Caki2 (cell line): ENCODE results near the gene GNB2. TPM values are rescaled to one million over a fixed set of nuclear protein-coding genes. Genes with fewer than 3 reads are reported as not detected.
"Not testable (repeated sequence)": the region's sequence is repeated elsewhere in the genome, so short reads cannot be mapped to it uniquely, and the experiment has no call there.

Experiments used
- DNase-seq: peaks from one replicate; pipeline ENCODE4 v3.0.0-alpha.2; 2015; ENCODE audit warnings: low read depth
- in situ Hi-C: cut with HindIII; loops from 2 replicates; pipeline ENCODE4 v1.10.0; 2016; ENCODE audit warnings: low sequenced_read_pairs, low pct_unique_long_range_greater_than_20kb, mixed read lengths
- total RNA-seq: library from RNA; depleted of rRNA; stranded (reverse); fragments of >200 nt; shearing (Covaris generic); gene quantifications from 2 replicates; pipeline ENCODE4 v1.2.3, GENCODE V29; 2014; ENCODE audit warnings: low replicate concordance

Gene GNB2
- total RNA-seq, 1 experiment from 2014 or later = 179 TPM

- in situ Hi-C loops = no loop called here
- DNase-seq = peak; percentile 47
Observed at GRCh38 chr7:100655908-100656674, 17.4 kb upstream of the GNB2 start, which contains the start of gene ACTL6B. ACTL6B (minus strand) TSS chr7:100656448; CDS start chr7:100656354, 94 bp downstream.

DNA sequence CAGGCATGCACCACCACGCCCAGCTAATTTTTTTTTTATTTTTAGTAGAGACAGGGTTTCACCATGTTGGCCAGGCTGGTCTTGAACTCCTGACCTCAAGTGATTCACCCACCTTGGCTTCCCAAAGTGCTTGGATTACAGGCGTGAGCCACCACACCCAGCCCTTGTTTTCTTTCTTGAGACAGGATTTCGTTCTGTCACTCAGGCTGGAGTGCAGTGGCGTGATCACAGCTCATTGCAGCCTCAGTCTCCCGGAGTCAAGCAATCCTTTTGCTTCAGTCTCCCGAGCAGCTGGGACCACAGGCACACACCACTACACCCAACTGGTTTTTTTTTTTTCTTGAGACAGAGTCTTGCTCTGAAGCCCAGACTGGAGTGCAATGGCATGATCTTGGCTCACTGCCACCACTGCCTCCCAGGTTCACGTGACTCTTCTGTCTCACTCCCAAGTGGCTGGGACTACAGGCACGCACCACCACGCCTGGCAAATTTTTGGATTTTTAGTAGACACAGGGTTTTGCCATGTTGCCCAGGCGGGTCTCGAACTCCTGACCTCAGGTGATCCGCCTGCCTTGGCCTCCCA, 11.3 kb upstream of the GNB2 start:
- in situ Hi-C loops, DNase-seq: not testable (repeated sequence)

DNA sequence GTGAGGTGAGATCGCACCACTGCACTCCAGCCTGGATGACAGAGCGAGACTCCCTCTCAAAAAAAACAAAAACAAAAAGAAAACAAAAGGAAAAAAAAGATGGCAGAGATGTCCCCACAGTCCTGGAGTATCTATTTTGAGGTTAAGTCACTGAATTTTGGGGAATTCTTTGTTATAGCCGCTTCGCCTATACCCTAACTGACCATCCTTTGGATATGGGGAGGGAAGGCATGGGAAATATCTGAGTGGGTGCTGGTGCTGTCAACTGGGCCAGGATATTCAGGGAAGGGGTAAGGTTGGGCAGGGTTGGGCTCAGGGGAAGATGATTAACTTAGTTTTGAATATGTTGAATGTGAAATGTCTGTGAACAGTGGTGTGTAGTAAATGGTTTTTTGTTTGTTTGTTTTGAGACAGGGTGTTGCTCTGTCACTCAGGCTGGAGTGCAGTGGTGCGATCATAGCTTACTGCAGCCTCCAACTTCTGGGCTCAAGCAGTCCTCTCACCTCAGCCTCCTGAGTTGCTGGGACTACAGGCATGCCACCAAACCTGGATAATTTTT, 8.3 kb upstream of the GNB2 start:
- in situ Hi-C loops = no loop called here
- DNase-seq = no peak

GRCh38 chr7:100667331-100668068, 6.0 kb upstream of the GNB2 start:
- no peak for DNase-seq
- in situ Hi-C loops = no loop called here

DNA sequence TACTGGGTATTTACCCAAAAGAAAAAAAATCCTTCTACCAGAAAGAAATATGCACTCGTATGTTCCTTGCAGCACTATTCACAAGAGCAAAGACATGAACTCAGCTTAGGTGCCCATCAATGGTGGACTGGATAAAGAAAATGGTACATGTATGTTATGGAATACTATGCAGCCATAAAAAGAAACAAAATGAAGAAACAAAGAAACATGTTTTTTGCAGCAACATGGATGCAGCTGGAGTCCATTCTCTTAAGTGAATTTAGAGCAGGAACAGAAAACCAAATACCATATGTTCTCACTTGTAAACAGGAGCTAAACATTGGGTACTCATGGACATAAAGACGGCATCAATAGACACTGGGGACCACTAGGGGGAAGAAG, 5.5 kb upstream of the GNB2 start:
- in situ Hi-C loops = no loop called here

GRCh38 chr7:100669106-100669505, 4.4 kb upstream of the GNB2 start:
- in situ Hi-C loops, DNase-seq: not testable (repeated sequence)

More for the DNA sequence above, 5.5 kb upstream of the GNB2 start:
- DNase-seq = no peak

DNA sequence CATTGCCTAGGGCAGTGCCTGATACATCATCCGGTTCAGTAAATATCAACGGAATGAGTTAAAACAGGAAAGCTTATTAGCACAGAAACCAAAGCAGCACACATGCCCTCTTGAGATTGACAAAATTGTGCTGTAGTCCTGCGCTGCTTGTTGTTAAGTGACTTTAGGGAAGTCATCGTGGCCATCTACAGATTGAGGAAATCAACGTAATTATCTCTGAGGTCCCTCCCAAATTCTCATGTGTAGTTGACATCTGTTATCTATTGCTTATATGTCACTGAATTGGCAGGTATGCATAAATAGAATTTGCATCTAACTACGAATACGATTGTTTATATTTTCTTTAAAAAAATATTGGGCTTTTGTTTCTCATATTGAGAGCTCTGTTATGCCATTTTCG, 3.5 kb upstream of the GNB2 start:
- no peak for DNase-seq
- in situ Hi-C loops = no loop called here

GRCh38 chr7:100671353-100672327, 1.9 kb upstream of the GNB2 start:
- in situ Hi-C loops = no loop called here

GRCh38 chr7:100673942-100674410, 436 bp downstream of the GNB2 start:
- no peak for DNase-seq
- in situ Hi-C loops = no loop called here

More at GRCh38 chr7:100671353-100672327, 1.9 kb upstream of the GNB2 start:
- no peak for DNase-seq

GRCh38 chr7:100674411-100675104, 1.0 kb downstream of the GNB2 start:
- DNase-seq = no peak
- in situ Hi-C loops = no loop called here

- in situ Hi-C loops = no loop called here
- DNase-seq = no peak
Observed at GRCh38 chr7:100675105-100675451, 1.5 kb downstream of the GNB2 start.

DNA sequence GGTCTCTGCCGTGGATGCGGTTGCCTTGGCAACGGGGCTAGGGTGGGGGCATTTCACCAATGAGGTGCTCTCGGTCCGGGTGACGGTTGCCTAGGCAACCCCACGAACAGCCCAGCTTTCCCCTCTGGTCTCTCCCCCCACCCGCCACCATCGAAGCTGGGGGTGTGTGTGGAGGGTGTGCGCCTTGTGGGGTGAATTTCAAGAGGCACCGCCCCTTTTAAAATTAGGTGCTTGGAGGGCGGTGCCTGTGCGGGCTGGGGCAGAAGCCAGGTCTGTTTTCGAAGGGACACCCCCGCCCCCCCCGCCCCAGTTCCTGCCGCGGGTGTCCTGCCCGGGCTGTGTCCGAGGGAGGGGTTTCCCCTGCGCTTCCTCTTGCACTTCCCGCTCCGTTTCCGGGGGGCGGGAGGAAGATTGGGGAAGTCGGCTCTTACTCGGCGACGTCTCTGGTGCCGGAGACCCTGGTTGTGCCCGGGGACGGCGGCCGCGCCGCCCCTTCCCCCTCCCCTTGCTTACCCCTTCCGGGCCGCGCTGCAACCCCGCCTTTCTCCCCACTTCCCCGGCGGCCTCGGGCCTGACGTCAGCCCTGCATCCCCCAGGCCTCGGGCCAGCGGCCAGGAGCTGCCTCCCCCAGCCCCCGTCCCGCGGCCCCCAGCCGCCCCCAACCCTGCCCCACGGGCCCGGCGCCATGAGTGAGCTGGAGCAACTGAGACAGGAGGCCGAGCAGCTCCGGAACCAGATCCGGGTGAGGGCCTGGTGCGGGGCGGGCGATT, 2.2 kb downstream of the GNB2 start:
- in situ Hi-C loops = no loop called here
- no peak for DNase-seq

DNA sequence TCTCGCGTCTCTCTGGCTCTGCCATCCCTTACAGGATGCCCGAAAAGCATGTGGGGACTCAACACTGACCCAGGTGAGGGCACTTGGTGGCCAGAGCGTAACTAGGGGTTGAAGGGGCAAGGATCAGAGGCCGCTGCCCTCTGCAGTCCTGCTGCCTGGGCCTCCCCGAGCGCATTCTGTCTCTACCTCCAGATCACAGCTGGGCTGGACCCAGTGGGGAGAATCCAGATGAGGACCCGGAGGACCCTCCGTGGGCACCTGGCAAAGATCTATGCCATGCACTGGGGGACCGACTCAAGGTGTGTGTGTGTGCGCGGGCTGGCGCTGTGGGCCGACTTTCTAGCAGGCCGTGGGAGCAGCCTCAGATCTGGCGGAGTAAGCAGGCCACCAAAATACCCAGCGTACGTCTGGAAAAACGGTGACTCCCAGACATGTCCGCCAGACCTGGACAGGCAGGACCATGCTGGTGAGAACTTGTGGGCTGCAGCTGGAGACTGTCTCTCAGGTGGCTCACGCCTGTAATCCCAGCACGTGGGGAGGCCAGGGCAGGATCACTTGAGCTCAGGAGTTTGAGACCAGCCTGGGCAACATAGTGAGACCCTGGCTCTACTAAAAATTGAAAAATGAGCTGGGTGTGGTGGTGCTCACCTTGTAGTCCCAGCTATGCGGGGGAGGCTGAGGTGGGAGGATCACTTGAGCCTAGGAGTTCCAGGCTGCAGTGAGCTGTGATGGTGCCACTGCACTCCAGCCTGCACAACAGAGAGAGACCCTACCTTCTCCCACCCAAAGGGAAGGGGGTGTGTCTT, 3.2 kb downstream of the GNB2 start:
- DNase-seq = no peak
- in situ Hi-C loops = no loop called here

DNA sequence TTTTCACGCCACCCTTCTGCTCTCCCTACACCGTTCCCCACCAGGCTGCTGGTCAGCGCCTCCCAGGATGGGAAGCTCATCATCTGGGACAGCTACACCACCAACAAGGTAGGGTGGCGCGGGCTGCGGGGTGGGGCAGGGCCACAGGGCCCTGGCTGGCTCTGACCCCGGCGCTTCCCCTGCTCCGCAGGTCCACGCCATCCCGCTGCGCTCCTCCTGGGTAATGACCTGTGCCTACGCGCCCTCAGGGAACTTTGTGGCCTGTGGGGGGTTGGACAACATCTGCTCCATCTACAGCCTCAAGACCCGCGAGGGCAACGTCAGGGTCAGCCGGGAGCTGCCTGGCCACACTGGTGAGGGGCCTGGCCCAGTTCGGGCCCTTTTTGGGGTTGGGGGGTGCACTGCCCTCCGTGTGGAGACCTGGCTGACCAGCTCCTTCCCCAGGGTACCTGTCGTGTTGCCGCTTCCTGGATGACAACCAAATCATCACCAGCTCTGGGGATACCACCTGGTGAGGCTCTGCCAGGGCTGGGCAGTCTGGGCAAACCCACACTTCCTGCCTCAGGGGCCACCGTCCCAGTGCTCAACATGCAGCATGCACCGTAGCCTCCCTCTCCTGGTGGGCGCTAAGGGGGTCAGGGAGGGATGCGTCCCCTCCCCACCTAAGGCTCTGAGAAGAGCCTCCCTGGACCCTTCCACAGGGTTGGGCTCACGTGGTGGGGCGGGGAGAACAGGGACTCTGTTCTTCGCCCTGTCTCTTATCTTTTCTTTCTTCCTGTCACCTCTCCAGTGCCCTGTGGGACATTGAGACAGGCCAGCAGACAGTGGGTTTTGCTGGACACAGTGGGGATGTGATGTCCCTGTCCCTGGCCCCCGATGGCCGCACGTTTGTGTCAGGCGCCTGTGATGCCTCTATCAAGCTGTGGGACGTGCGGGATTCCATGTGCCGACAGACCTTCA, 4.0 kb downstream of the GNB2 start:
- in situ Hi-C loops = no loop called here
- no peak for DNase-seq
